HG03039 (cell line): ENCODE measurements around the gene NCBP3.

Experiments used
- ATAC-seq: cut with Tn5 transposase; IDR thresholded peaks from one replicate; pipeline ENCODE4 v1.9.1; 2021; ENCODE audit warnings: mild to moderate bottlenecking, moderate library complexity; ENCODE audit not compliant: unreplicated experiment

Gene NCBP3, protein sequence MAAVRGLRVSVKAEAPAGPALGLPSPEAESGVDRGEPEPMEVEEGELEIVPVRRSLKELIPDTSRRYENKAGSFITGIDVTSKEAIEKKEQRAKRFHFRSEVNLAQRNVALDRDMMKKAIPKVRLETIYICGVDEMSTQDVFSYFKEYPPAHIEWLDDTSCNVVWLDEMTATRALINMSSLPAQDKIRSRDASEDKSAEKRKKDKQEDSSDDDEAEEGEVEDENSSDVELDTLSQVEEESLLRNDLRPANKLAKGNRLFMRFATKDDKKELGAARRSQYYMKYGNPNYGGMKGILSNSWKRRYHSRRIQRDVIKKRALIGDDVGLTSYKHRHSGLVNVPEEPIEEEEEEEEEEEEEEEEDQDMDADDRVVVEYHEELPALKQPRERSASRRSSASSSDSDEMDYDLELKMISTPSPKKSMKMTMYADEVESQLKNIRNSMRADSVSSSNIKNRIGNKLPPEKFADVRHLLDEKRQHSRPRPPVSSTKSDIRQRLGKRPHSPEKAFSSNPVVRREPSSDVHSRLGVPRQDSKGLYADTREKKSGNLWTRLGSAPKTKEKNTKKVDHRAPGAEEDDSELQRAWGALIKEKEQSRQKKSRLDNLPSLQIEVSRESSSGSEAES

DNA sequence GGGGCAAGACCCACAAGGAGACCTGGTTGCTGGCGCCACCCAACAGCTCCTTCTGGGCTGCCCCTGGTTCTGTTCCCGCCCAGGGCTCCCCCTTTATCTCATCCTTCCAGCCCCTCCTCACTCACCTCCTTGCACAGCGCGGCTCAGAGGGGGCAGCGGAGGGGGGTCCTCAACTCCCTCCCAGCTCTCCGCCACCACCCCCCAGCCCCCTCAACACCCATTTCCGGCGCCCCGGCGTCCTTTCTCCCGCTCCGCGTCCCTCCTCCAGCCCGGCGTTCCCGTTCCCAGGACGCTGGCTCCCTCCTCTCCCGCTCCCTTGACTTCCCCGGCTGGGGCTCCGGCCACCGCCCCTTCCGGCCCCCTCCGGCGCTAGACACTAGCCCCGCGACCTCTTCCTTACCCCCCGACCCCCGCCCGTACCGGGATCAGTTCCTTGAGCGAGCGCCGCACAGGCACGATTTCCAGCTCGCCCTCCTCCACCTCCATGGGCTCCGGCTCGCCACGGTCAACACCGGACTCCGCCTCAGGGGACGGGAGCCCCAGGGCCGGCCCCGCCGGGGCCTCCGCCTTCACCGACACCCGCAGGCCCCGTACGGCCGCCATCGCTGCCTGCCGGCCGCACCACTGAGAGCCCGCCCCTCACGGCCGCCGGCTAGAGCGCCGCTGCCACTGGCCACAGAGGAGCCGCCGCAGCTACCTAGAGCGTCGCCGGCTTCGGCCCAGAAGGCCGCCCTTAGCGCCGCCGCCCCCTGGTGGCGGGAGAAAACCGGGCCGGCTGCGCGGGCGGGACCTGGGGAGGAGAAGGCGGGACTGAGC lies at the start of gene NCBP3:
NCBP3 (minus strand) TSS at position 626 of the 816 bp plus-strand sequence; CDS start at position 603, 23 bp downstream.
- peak; percentile 93 for ATAC-seq

DNA sequence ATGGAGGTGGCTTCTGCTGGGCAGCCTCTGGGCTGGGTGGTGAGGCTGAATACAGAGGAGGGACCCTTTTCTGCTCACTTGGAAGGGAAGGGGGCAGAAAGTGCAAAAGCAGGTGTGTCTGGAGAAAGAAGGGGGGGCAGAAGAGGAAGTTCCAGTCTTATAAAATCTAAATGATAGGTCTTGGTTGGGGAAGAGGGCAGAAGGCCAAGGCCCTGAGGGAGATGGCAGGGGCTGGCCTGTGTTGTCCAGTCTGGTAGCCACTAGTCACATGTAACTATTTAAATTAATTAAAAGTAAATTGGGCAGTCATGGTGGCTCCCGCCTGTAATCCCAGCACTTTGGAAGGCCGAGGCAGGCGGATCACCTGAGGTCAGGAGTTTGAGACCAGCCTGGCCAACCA lies 49.3 kb upstream of the NCBP3 start:
- ATAC-seq, result no peak

DNA sequence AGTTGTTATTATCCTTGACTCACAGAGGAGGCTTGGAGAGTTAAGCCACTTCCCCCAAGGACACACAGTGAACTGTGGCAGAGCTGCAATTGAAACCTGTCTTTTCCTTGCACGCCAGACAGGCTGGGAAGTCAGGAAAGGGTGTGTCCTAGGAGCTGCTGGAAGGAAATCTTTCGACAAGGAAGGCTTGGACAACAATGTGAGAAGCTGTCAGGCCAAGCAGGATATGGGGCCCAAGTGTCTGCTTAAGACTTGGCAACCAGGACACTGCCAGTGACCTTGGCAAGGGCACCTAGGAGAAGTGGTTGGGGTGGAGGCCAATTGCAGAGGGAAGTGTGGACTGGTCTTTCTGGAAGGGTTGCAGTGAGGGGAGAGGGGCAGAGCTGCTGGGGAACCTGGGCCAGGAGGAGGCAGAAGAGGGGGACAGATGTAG lies 48.9 kb upstream of the NCBP3 start:
- ATAC-seq, result no peak

DNA sequence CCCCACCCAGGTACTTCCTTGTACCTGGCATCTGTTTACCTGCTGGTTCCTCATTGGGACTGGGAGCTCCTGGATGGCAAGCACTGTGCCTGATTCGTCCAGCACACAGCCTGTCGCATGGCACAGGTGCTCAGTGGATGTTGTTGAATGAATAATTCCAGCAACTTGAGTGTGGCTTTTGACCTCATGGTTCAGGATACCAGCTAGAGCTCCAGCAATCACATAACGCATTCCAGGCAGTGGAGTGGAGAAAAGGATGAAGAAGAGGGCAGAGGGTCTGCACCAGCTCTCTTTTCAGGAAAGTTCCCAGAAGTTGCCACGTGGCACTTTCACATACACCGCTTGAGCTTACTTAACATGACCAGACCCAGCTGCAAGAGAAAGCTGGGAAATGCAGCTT lies 48.1 kb upstream of the NCBP3 start:
- no peak for ATAC-seq

DNA sequence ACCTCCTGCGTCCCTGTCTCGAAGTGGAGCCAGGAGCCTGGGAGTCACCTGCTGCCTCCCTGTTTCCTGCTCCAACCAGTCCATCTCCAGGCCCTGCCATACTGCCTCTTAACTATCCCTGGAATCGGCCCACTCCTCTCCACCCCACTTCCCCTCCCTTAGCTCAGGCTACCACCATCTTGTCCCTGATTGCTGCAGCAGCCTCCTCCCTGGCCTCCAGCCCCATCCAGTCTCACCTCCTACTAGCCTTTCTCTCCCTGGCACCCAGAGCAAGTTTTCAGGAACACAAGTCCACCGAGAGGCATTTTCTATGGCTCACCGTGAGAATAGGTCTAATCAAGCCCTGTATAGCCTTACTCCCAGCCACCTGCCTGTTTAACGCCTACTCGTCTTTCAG lies 47.7 kb upstream of the NCBP3 start:
- ATAC-seq, result no peak

DNA sequence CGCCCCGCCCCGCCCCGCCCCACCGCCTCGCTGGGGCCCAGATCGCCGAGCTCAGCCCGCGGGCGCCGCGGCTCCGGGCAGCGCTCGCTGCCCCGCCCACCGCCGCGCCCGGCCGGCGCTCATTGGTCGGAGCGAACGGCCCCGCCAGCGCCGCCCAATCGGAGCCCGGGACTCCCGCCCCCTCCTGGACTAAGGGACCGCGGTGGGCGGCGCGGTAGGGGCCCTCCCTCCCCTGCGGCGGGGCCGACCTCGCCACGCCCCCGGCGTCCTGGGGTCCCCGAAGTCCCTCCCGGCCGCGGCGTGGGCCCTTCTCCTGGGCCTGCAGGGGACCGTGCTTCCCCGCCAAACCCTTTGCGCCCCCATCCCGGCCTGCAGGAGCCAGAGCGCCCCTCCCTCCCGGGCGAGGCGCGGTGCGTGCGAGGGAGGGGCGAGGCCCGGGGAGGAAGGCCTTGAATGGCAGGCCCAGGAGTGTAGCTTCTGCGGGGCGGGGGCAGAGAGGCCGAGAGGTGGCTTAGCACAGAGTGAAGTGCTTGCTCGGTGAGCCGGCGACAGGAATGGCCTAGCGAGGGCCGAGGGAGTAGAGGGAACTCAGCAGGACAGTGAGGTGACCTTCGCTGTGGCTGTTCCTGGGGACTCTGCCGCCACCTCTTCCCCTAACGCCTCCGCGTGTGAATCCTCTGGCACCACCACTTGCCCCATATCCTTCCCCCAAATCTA lies 47.1 kb upstream of the NCBP3 start, which contains the start of gene CAMKK1:
CAMKK1 (minus strand) TSS at position 51 of the 717 bp plus-strand sequence. CDS start 7,366 bp downstream, outside the sequence.
- peak; percentile 77 for ATAC-seq

DNA sequence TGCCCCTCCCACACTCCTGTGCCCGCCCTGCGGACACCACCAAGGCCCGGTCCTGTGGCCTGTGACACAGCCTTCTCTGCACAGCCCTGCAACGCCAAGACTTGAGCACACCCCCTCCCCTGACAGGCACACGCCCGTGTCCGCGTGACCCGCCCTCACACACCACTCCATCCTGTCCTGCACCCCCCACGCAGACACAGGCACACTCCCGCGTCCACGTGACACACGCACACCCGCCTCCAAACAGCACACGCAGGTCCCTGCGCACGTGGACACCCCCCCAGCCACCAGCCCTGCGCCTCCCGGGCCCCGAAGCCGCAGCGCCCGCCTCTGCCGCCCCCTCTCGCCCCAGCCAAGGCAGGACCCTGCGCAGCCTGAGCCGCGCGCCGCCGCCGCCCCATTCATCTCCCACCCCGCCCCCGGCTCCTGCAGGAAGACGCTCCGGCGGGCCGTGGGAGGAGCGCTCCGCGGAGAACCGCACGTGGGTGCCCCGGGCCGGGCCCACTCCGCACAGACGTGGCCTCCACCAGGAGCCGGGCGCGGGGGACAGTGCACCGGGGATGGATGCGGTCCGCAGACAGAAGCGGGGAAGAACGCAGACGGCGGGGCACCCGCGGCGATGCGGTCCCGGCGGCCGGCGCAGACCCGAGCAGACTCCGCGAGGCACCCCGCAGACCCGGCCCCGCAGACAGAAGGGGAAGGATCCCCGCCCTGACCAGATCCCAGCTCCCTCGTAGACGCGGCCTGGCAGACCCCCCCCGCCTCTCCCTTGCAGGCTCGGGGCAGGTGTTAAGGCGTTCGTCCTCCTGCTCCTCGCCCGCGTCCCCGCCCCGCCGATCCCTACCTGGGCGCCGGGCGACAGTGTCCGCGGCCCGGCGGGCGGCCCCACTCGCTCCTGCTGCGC lies 46.3 kb upstream of the NCBP3 start:
- peak; percentile 7 for ATAC-seq

DNA sequence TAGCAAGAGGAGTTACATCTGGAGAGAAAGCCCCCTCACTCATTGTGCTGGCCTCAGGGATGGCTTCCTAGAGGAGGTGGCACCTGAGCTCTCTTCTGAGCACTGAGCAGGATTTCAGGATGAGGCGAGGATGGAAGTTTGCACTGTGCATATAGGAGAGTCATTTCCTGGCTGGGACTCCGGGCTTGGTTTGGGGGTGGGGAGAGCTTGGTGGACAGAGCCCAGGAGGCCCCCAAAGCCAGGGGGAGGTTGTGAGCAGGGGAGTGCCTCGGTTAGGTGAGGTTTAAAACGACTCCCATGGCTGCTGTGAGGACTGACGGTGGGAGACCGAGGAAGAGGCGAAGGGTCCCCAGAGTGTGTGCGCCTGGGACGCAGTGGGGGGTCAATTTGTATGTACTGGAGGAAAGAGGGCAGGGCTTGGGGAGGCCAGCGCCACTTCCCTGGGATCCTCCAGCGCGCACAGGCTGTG lies 45.6 kb upstream of the NCBP3 start:
- ATAC-seq, result no peak

DNA sequence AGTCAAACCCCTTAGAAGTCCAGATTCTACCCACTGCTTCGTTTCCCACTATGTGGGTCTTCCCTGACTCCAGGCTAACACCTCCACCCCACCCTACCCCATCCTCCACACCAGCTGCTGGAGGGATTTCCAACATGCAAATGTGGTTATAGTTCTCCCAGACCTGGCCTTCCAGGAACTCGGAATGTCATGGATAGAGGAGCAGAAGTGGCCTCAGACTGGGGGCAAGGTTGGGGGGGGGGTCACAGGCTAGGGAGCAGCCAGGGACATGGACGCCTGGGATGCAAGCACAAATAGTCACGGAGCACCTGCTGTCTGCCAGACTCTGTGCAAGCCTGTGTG lies 44.8 kb upstream of the NCBP3 start:
- ATAC-seq, result no peak

DNA sequence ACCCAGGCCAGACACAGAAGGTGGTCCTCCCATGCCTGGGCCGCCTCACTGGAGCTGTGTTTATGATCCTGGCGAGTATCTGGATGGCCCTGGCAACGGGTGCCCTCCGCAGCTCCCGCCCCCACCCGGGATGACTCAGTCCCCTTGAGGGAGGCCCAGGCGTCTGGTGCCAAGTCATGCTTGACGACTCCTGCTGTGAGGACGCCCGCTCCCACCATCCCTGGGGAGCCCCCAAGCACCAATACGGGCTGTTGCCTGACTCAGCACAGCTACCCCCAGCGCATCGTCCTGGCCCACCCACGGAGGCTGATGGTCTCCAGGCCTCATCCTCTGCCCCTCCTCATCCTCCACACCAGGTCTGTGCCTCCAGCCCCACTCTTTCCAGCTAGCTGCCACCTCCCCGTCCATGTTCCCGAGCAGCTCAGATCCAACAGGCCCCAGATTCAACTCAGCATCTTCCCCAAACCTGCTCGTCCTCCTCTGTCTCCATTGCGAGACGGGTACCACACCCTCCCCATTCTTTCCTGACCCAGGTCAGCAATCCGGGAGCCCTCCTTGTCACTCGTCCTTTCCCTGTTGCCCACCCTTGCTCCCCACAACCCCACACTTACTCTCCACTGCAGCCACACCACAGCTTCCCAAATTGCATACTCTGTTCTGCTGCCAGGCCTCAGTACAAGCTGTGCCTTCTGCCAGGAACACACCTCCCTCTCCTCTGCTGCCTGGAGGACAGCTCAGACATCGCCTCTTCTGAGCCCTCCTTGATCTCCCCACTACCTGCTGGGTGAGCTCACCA lies 44.2 kb upstream of the NCBP3 start:
- ATAC-seq, result no peak

DNA sequence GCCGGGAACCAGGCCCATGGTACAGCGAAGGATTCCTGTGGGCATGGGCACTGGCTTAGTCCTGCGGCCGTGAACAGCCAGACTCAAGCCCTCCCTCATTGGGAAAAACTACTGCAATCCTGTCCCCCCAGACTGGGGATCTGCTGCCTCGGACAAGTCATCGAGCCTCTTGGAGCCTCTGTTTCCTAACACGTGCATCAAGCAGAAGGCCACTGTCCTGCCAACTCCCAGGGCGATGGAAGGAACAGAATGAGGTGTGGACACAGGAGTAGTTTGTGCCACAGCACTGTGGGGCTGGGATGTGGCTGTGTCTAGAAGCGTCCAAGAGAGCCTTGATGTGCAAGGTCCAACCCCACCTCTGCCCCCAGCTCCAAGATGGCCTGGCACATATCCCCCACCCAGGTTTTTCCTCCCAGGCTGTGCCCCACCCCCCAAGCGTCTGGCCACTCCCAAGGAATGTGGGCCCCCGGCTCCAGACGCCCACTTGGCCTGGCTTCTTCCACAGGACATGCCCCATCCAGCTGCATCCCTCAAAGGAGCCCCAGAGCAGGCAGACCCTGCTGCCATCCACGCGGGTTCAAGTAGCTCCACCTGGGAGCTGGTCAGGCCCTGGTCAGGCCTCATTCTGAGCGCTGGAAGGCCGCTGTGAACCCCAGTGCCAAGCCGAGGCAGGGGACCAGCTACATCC lies 43.4 kb upstream of the NCBP3 start:
- ATAC-seq, result no peak

DNA sequence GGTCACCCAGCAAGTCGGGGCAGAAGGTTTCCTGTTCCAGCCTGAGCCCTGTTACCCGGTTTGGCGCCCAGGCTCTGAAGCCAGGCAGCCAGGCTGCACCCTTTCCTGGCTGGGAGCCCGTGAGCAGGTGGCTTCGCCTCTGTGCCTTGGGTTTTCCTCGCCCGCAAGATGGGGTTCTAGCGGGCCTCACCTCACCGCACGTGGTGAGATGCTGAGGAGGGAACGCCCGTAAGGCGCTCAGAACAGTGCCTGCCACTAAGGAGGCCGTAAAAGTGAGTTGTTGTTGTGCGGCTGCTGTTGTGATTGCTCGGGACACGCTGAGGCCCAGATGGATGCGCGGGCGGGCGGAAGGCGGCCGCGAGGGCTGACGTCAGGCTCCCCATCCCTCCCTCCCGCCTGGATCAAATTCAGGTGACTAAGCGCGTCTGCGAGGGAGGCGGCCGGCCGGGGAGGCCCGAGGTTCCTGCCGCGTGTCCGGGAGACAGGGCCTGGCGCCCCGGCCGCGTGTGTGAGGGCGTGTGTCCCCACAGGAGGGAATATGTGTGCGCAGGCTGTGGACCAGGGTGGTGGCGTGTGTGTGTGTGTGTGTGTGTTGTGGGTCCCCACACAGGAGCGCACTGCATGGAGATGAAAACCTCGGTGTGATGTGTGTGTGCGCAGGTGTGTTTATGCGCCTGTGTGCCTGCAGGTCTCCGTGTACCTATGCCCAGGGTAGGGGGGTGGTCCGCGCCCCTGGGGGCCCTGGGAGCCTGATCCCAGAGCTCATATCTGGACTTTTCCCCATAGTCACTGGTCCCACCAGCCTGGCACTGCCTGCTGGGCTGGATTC lies 42.5 kb upstream of the NCBP3 start:
- ATAC-seq, result no peak

DNA sequence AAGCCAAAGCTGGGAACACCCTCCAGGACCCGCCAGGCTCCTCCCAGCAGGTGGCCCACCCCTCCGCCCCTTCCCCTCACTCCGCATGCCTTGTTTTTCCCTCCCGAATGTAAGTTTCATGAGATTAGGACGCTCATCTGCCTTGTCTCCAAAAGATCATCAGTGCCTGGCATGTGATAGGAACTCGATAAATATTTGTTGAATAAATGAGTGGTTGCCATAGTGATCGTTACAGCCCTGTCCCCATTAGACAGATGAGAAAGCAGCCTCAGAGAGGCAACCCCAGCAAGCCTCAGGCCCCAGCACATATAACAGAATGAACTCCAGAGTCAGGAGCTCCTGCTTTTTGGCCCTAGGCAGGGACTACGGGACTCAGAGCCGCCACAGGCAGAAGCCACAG lies 41.8 kb upstream of the NCBP3 start:
- no peak for ATAC-seq

DNA sequence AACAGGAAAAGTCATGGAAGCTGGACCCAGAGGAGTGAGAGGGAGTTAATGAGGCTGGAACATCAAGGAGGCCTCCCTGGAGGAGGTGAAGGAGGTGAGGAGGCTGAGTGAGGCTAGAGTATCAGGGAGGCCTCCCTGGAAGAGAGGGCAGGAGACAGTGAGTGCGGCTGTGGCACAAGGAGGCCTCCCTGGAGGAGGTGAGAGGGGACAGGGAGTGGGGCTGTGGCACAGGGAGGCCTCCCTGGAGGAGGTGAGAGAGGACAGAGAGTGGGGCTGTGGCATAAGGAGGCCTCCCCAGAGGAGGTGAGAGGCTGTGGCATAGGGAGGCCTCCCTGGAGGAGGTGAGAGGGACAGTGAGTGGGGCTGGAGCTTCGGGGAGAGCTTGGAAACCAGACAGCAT lies 41.3 kb upstream of the NCBP3 start:
- no peak for ATAC-seq

DNA sequence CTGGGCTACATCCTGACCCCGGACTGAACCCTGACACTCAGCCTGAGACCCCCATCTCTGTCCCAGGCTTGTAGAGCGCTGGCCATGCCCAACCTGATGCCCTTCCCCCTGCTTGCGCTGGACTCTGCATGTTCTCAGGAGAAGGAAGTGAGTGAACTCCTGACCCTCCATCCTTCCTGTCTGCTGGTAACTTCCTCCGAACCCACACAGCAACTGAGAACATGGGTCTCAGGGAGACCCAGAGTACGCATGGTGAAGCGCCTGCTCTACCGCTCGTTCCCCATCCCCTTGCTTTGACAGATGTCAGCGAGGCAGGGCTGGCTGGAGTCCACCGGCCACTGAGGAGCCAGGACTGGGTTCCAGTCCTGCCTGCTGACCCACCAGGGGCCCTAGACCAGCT lies 40.7 kb upstream of the NCBP3 start:
- no peak for ATAC-seq

DNA sequence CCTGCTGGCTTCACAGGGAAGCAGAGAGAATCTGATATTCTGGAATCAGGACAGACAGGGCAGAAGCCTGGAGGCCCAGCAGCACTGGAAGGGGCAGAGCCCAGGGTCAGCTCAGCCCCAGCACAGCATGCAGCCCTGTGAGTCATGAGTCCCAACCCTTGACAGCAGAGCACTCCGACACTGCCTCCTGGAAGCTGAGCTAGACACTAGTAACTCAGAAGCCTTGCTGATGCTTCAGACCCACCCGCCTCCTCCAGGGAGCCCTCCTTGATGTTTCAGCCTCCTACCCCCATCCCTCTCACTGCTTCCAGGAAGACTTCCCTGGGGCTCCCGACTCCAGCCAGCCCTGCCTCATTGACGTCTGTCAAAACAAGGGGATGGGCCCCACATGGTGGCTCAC lies 39.9 kb upstream of the NCBP3 start:
- no peak for ATAC-seq

DNA sequence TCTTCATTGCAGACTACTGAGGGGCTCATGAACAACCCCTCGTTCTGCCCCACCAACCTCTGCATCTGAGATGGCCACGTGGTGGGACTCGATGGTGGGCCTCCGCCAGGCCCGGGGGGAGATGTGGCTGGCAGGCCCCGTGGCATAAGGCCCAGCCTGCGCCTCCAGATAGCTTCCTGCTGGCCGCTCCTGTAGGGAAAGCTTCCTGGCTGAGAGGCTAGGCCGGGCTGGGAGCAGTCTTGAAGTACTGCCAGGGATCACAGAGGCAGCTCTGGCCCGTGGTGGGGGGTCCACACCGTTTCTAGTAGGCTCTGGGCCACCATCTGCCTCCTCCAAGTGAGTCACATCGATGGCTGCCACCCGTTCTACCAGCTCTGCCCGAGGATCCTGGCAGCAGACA lies 39.2 kb upstream of the NCBP3 start:
- no peak for ATAC-seq

DNA sequence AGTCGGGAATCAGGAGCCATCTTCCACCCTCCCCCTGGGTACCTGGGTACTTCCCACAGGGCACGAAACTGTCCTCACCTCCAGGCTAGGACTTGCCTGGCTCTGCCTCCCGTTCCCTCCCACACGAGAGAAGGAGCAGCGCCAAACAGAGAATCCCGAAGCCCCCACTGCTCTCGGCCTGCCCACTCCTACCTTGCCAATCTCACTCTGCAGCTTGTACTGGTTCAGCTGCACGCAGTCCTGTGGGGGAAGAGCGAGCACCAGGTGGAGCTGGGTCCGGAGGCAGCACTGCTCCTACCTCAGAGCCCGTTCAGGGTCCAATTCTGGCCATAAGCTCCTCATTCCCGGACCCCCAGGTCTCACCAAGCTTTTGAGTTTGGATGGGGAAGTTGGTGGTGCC lies 38.1 kb upstream of the NCBP3 start:
- ATAC-seq, result no peak
